Measurements from ENCODE around the gene MLEC. TPM values are rescaled to one million over a fixed set of nuclear protein-coding genes. Genes with fewer than 3 reads are reported as not detected.
A peak's percentile ranks its signal among the peaks of the same experiment; 100 is the strongest.
"Not testable (repeated sequence)": the region's sequence is repeated elsewhere in the genome, so short reads cannot be mapped to it uniquely, and the experiment has no call there.

MLEC gene
- total RNA-seq, 4 donors from 2014 or later = 87.3 to 123 (median 104) TPM

GRCh38 chr12:120725151-120725658 is 38.3 kb downstream of the MLEC start:
- peak overlapping the region; percentile 71 to 87 (median 82) for H3K27ac ChIP-seq
- H3K27me3 ChIP-seq = no peaks in the 10 kb centered on the region
- H3K9me3 ChIP-seq = no peaks in the 10 kb centered on the region
- peaks cover 0 to 15% (median 5%) of the 10 kb centered on the region in 4 donors for H3K4me1 ChIP-seq
- TF ChIP-seq POLR2A (IDR thresholded peaks at IDR 0.05) (no peak), CTCF (IDR thresholded peaks at IDR 0.05) (no peak)
- peaks cover 0 to 54% (median 0%) of the 10 kb centered on the region in 3 donors for H3K36me3 ChIP-seq
- DNase-seq = no peak
- peak overlapping the region; percentile 65 to 78 (median 70) for H3K4me3 ChIP-seq

GRCh38 chr12:120725659-120726509 is 38.9 kb downstream of the MLEC start, which contains the start of gene ACADS:
ACADS (plus strand) TSS chr12:120725826; CDS start chr12:120725886, 60 bp downstream.
- Histone ChIP-seq H3K4me3 (peak within 1 kb of the TSS; percentile 65 to 78 (median 70)), H3K36me3 (peaks cover 0 to 57% (median 0%) of the 10 kb centered on the region in 3 donors), H3K4me1 (peaks cover 0 to 15% (median 5%) of the 10 kb centered on the region in 4 donors), H3K27ac (peak within 1 kb of the TSS; percentile 71 to 87 (median 82)), H3K27me3 (no peaks in the 10 kb centered on the region), H3K9me3 (no peaks in the 10 kb centered on the region)
- TF ChIP-seq POLR2A (IDR thresholded peaks at IDR 0.05) (peak; percentile 81 to 88), CTCF (IDR thresholded peaks at IDR 0.05) (peak in 3 of 6 experiments; percentile 18 to 27 (median 25))
- DNase-seq = peak; percentile 89 to 96 (median 95)

GRCh38 chr12:120726510-120726793 is 39.5 kb downstream of the MLEC start:
- no peaks in the 10 kb centered on the region for H3K9me3 ChIP-seq
- peak overlapping the region; percentile 65 to 78 (median 70) for H3K4me3 ChIP-seq
- no peak for TF ChIP-seq POLR2A (IDR thresholded peaks at IDR 0.05)
- TF ChIP-seq CTCF (IDR thresholded peaks at IDR 0.05) = no peak
- H3K36me3 ChIP-seq = peaks cover 0 to 56% (median 0%) of the 10 kb centered on the region in 3 donors
- peak overlapping the region in 3 of 4 donors; percentile 82 to 87 (median 83) for H3K27ac ChIP-seq
- DNase-seq = no peak
- no peaks in the 10 kb centered on the region for H3K27me3 ChIP-seq
- peaks cover 0 to 15% (median 4%) of the 10 kb centered on the region in 4 donors for H3K4me1 ChIP-seq

GRCh38 chr12:120726961-120727360 is 40.0 kb downstream of the MLEC start:
- Histone ChIP-seq H3K4me3 (peak overlapping the region in 3 of 4 donors; percentile 68 to 78 (median 73)), H3K27me3 (no peaks in the 10 kb centered on the region), H3K4me1 (peaks cover 0 to 15% (median 3%) of the 10 kb centered on the region in 4 donors), H3K27ac (peak overlapping the region in 3 of 4 donors; percentile 82 to 87 (median 83)), H3K9me3 (no peaks in the 10 kb centered on the region), H3K36me3 (peaks cover 0 to 51% (median 0%) of the 10 kb centered on the region in 3 donors)
- no peak for DNase-seq
- TF ChIP-seq POLR2A (IDR thresholded peaks at IDR 0.05) (no peak), CTCF (IDR thresholded peaks at IDR 0.05) (no peak)

- H3K4me1 ChIP-seq, H3K9me3 ChIP-seq, H3K27ac ChIP-seq, H3K4me3 ChIP-seq, H3K27me3 ChIP-seq: not testable (repeated sequence)
- H3K36me3 ChIP-seq = peaks cover 0 to 43% (median 0%) of the 10 kb centered on the region in 3 donors
- peak in 1 of 3 donors; percentile 3 for DNase-seq
Measured at GRCh38 chr12:120732198-120732597, 45.2 kb downstream of the MLEC start.

- Histone ChIP-seq H3K36me3 (peaks cover 0 to 39% (median 0%) of the 10 kb centered on the region in 3 donors), H3K4me1 (peaks cover 0 to 3% (median 0%) of the 10 kb centered on the region in 4 donors), H3K4me3 (no peak overlapping the region), H3K27me3 (no peaks in the 10 kb centered on the region), H3K9me3 (no peaks in the 10 kb centered on the region), H3K27ac (no peak overlapping the region)
- TF ChIP-seq POLR2A (IDR thresholded peaks at IDR 0.05) = no peak
- no peak for TF ChIP-seq CTCF (IDR thresholded peaks at IDR 0.05)
- DNase-seq = no peak
Measured at GRCh38 chr12:120733574-120733973, 46.6 kb downstream of the MLEC start.
